Ureter (tissue), 1 donor: Measurements from ENCODE around the gene PLXND1. TPM values are rescaled to one million over a fixed set of nuclear protein-coding genes. Genes with fewer than 3 reads are reported as not detected.

ENCODE experiments used
- DNase-seq: peaks from one replicate; pipeline ENCODE4 v3.0.0-alpha.2; 2020; ENCODE audit warnings: low spot score
- total RNA-seq: library from RNA; stranded (reverse); gene quantifications from one replicate; pipeline ENCODE4 v1.2.4, GENCODE V29; 2023
- donor health status: DM: yes; HTN: yes; CAD: no.

PLXND1 gene
- total RNA-seq, 1 donor from 2014 or later, result 138 TPM

- no peak for DNase-seq
Observed at GRCh38 chr3:129628169-129628522, 21.7 kb upstream of the PLXND1 start.

GRCh38 chr3:129627350-129628168 is 21.1 kb upstream of the PLXND1 start:
- peak; percentile 82 for DNase-seq

DNA sequence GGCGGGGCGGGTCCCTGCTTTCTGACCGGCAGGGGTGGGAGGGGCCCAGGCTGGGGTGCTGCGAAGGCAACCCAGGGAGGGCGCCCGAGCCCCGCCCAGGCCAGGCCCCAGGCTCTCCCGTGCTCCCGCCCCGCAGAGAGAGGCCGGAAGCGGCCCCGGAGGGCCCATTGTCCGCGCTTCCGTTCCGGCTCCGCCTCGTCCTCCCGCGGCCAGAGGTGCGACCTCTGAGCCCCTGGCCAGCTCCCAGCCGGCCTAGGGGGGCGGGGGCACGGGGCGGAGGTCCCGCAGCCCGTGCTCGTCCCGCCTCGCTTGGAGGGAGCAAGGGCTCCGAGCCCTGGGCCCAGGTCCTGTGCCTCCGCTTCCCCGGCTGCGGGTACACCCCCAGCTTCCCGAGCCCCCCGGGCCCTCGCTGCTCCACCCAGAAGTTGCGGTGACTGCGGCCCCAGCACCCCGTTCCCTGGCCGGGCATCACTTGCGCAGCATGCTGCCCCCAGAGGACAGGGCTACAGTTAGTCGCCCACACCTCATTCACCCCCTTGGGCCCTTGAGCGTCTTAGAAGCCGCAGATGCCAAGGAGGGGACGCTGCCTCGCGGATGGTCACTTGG is 20.4 kb upstream of the PLXND1 start:
- peak; percentile 94 for DNase-seq

GRCh38 chr3:129625072-129625874 is 18.8 kb upstream of the PLXND1 start:
- peak; percentile 47 for DNase-seq

DNA sequence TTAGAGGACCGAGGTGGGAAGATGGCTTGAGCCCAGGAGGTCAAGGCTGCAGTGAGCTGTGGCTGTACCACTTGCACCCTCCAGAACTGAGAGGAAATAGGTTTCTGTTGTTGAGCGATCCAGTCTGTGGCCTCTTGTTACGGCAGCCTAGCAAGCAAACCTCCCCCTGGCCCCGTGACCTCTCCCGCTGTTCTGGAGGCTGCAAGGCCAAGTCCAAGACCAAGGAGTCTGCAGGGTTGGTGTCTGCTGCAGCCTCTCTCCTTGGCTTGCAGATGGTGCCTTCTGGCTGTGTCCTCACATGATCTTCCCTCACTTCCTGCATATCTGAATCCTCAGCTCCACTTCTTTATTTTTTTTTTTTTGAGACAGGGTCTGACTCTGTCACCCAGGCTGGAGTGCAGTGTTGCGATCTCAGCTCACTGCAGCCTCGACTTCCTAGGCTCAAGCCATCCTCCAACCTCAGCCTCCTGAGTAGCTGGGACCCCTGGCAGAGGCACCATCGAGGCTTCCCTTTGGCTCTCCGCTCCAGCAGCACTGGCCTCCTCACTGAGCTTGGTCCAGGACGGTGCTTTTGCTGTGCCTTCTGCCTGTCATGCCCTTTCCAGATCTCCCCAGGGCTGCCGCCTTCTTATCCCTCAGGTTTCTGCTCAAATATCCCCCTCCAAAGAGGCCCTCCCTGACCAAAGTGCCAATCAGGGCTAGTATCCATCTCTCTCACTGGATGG is 18.0 kb upstream of the PLXND1 start:
- DNase-seq, result peak; percentile 50

- peak; percentile 82 for DNase-seq
Observed at GRCh38 chr3:129623447-129624118, 17.1 kb upstream of the PLXND1 start.

GRCh38 chr3:129622933-129623332 is 16.5 kb upstream of the PLXND1 start:
- DNase-seq, result no peak

GRCh38 chr3:129622226-129622874 is 15.9 kb upstream of the PLXND1 start:
- DNase-seq, result no peak

GRCh38 chr3:129621626-129622225 is 15.2 kb upstream of the PLXND1 start:
- DNase-seq, result peak; percentile 44

GRCh38 chr3:129620828-129621559 is 14.5 kb upstream of the PLXND1 start:
- DNase-seq, result no peak

DNA sequence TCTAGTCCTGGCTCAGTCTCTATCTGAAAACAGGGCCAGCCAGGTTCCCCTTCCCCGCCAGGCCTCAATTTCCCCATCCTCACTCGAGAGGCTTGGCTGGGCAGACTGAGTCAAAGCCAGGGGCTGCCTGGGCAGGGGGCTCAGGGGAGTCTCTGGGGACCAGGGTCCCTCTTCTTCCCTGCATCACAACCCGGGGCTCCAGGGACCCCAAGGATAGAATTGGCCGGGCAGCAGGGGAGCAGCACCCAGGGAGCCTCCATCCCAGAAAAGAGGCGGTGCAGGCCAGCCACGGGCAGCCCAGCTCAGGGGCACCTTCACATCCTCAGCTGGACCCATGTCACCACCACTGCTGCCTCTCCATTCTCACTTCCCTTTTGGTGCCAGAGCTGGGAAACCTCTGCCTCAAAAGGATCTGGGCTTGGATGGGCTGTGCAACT is 13.3 kb upstream of the PLXND1 start:
- no peak for DNase-seq

- no peak for DNase-seq
Observed at GRCh38 chr3:129618901-129619671, 12.6 kb upstream of the PLXND1 start.

DNA sequence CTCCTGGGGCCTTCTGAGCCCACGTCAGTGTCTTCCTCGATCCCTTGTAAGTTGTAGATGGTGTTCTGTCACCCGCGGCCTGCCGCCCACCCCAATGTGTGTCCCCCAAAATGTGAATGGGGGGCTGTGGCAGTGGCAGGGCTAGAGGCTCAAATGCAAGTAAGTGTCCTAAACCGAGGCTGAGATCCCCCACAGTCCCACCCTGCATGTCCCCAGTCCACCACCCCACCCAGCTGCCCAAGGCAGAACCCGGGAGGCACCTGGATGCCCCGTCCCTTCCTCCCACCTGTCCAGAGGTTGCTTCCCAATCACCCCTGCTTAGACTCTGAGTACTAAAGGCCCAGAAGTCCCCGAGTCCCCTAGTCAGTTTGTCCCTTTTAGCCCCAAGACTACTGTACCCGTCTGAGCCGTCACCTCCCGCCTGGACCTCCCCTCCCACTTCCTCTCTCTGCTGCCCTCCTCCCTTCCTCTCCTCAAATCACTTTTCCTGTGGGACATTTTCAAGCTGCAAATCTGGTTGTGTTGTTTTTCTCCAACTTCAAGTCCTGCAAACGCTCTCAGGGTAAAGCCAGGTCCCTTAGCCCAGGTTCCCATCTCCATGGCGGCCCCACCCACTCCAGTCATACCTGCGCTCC is 11.8 kb upstream of the PLXND1 start:
- DNase-seq, result no peak

GRCh38 chr3:129617381-129618185 is 11.1 kb upstream of the PLXND1 start:
- no peak for DNase-seq

- DNase-seq, result peak; percentile 44
Observed at GRCh38 chr3:129616713-129617112, 10.2 kb upstream of the PLXND1 start.

DNA sequence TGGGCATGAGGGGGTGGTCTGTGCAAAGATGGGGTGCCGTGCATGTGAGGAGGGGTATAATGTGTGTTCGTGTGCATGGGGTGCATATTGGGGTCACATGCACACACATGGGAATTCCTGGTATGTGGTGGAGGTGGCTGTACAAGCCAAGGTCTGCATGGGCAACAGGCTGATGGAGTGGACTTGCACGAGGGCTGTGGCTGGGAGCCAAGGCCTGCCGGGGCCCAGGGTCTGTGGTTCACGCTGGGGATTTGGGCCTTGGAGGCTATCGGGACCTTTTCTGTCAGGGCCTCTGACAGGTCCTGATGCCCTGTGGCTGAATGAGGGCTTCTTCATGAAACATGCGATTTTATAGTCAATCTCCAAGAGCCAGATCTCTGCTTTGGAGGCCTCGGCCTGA is 9.8 kb upstream of the PLXND1 start:
- no peak for DNase-seq

GRCh38 chr3:129615751-129616281 is 9.3 kb upstream of the PLXND1 start:
- DNase-seq, result peak; percentile 46
